H9 (cell line): ENCODE measurements around the gene MTMR1. TPM values are rescaled to one million over a fixed set of nuclear protein-coding genes. Genes with fewer than 3 reads are reported as not detected.

Experiments used
- DNase-seq: peaks from one replicate; pipeline ENCODE4 v3.0.0-alpha.2; 2017
- H2AFZ ChIP-seq: one replicate; pipeline ENCODE4 v1.6.1; 2013; ENCODE audit warnings: mild to moderate bottlenecking, low read length, control low read depth, moderate library complexity
- H2AK5ac ChIP-seq: 2 replicates; pipeline ENCODE4 v1.6.1; 2013; ENCODE audit warnings: low read length, control low read depth, mixed read lengths; ENCODE audit not compliant: insufficient read length
- H2BK120ac ChIP-seq: one replicate; pipeline ENCODE4 v1.6.1; 2013; ENCODE audit warnings: low read depth, mild to moderate bottlenecking, low read length, control low read depth, inconsistent platforms; ENCODE audit not compliant: poor library complexity, severe bottlenecking
- H2BK12ac ChIP-seq: 2 replicates; pipeline ENCODE4 v1.6.1; 2013; ENCODE audit warnings: low read length, control low read depth, mixed read lengths, low read depth; ENCODE audit not compliant: insufficient read length
- H2BK15ac ChIP-seq: 2 replicates; pipeline ENCODE4 v1.6.1; 2013; ENCODE audit warnings: low read depth, low read length, control low read depth
- H2BK20ac ChIP-seq: one replicate; pipeline ENCODE4 v1.6.1; 2013; ENCODE audit warnings: low read depth, mild to moderate bottlenecking, low read length, control low read depth, inconsistent platforms; ENCODE audit not compliant: poor library complexity, severe bottlenecking
- H2BK5ac ChIP-seq: 2 replicates; pipeline ENCODE4 v1.6.1; 2013; ENCODE audit warnings: low read length, control low read depth, mixed read lengths; ENCODE audit not compliant: insufficient read length
- H3K14ac ChIP-seq: 2 replicates; pipeline ENCODE4 v1.6.1; 2013; ENCODE audit warnings: low read length, control low read depth; ENCODE audit not compliant: insufficient read depth
- H3K18ac ChIP-seq: 2 replicates; pipeline ENCODE4 v1.6.1; 2013; ENCODE audit warnings: low read depth, mild to moderate bottlenecking, mixed read lengths, low read length, control low read depth; ENCODE audit not compliant: insufficient read length
- H3K23ac ChIP-seq: 2 replicates; pipeline ENCODE4 v1.6.1; 2013; ENCODE audit warnings: low read length, control low read depth, mixed read lengths, low read depth; ENCODE audit not compliant: insufficient read length
- H3K23me2 ChIP-seq: 2 replicates; pipeline ENCODE4 v1.6.1; 2013; ENCODE audit warnings: low read depth, mild to moderate bottlenecking, mixed read lengths, low read length, control low read depth; ENCODE audit not compliant: insufficient read length, poor library complexity, severe bottlenecking
- H3K27ac ChIP-seq: 2 replicates; pipeline ENCODE4 v1.5.1; 2013; ENCODE audit warnings: low read length, control low read depth, mixed read lengths, low read depth; ENCODE audit not compliant: insufficient read length
- H3K27me3 ChIP-seq: 2 replicates; pipeline ENCODE4 v1.6.1; 2013; ENCODE audit warnings: low read length, control low read depth, inconsistent platforms; ENCODE audit not compliant: insufficient read depth
- H3K4ac ChIP-seq: 2 replicates; pipeline ENCODE4 v1.6.1; 2013; ENCODE audit warnings: low read depth, mild to moderate bottlenecking, control low read depth, inconsistent platforms, low read length, moderate library complexity
- H3K4me1 ChIP-seq: 2 replicates; pipeline ENCODE4 v1.6.1; 2013; ENCODE audit warnings: low read length, control low read depth, inconsistent platforms; ENCODE audit not compliant: insufficient read depth
- H3K4me2 ChIP-seq: 2 replicates; pipeline ENCODE4 v1.6.1; 2013; ENCODE audit warnings: low read length, control low read depth, mixed read lengths; ENCODE audit not compliant: insufficient read length, insufficient read depth
- H3K56ac ChIP-seq: 2 replicates; pipeline ENCODE4 v1.6.1; 2013; ENCODE audit warnings: low read depth, mild to moderate bottlenecking, mixed read lengths, low read length, control low read depth; ENCODE audit not compliant: insufficient read length
- H3K79me1 ChIP-seq: 2 replicates; pipeline ENCODE4 v1.6.1; 2013; ENCODE audit warnings: low read depth, mild to moderate bottlenecking, moderate library complexity, low read length, control low read depth, inconsistent platforms; ENCODE audit not compliant: insufficient read depth, poor library complexity, severe bottlenecking
- H3K79me2 ChIP-seq: 2 replicates; pipeline ENCODE4 v1.6.1; 2013; ENCODE audit warnings: low read length, control low read depth, inconsistent platforms; ENCODE audit not compliant: insufficient read depth
- H3K9ac ChIP-seq: 2 replicates; pipeline ENCODE4 v1.6.1; 2013; ENCODE audit warnings: low read length, control low read depth, mixed read lengths; ENCODE audit not compliant: insufficient read length; ENCODE audit errors: extremely low read depth
- H3K9me3 ChIP-seq: one replicate; pipeline ENCODE4 v1.6.1; 2013; ENCODE audit warnings: low read depth, low read length, inconsistent platforms; ENCODE audit not compliant: control insufficient read depth
- H3T11ph ChIP-seq: one replicate; pipeline ENCODE4 v1.6.1; 2013; ENCODE audit warnings: mild to moderate bottlenecking, low read length, control low read depth, inconsistent platforms
- H4K20me1 ChIP-seq: one replicate; pipeline ENCODE4 v1.6.1; 2013; ENCODE audit not compliant: control insufficient read depth, insufficient read length, insufficient read depth
- H4K5ac ChIP-seq: 2 replicates; pipeline ENCODE4 v1.6.1; 2013; ENCODE audit warnings: low read depth, mild to moderate bottlenecking, mixed read lengths, low read length, control low read depth; ENCODE audit not compliant: insufficient read length
- H4K8ac ChIP-seq: replicated peaks from 2 replicates; pipeline ENCODE4 v1.6.1; 2013; ENCODE audit warnings: low read length, control low read depth, mixed read lengths, low read depth; ENCODE audit not compliant: insufficient read length
- H4K91ac ChIP-seq: 2 replicates; pipeline ENCODE4 v1.6.1; 2013; ENCODE audit warnings: low read depth, mild to moderate bottlenecking, moderate library complexity, mixed read lengths, low read length, control low read depth; ENCODE audit not compliant: insufficient read length
- H3K27ac Mint-ChIP-seq, 3 experiments: 2 replicates in 2 of 3; 3 replicates in 1 of 3; pipeline ENCODE4 v1.8.0; 2020 to 2021; ENCODE audit warnings: mixed read lengths in 3 of 3, mild to moderate bottlenecking in 1 of 3, moderate library complexity in 1 of 3
- H3K27me3 Mint-ChIP-seq: 2 replicates; pipeline ENCODE4 v1.8.0; 2021; ENCODE audit warnings: low read depth, mild to moderate bottlenecking, moderate library complexity, mixed read lengths
- H3K36me3 Mint-ChIP-seq, 3 experiments: 2 replicates in 2 of 3; 3 replicates in 1 of 3; pipeline ENCODE4 v1.8.0; 2020 to 2021; ENCODE audit warnings: low read depth in 3 of 3, mixed read lengths in 3 of 3; ENCODE audit not compliant: insufficient read depth in 1 of 3
- H3K4me1 Mint-ChIP-seq, 2 experiments: 2 replicates each; pipeline ENCODE4 v1.8.0; 2020; ENCODE audit warnings: mixed read lengths in 2 of 2
- H3K4me3 Mint-ChIP-seq, 2 experiments: 2 replicates in 1 of 2; 3 replicates in 1 of 2; pipeline ENCODE4 v1.8.0; 2020 to 2021; ENCODE audit warnings: mild to moderate bottlenecking in 2 of 2, mixed read lengths in 2 of 2, moderate library complexity in 1 of 2
- H3K9me3 Mint-ChIP-seq, 2 experiments: 2 replicates in 1 of 2; 3 replicates in 1 of 2; pipeline ENCODE4 v1.8.0; 2020; ENCODE audit warnings: mild to moderate bottlenecking in 2 of 2, mixed read lengths in 2 of 2, moderate library complexity in 1 of 2
- WGBS: extraction: QIAGEN DNeasy Blood & Tissue Kit; methylation state at CpG from one replicate; pipeline ENCODE4 v1.1.7; 2013; ENCODE audit warnings: missing lambda C conversion rate, low lambda C conversion rate, mixed read lengths; ENCODE audit not compliant: insufficient read length; ENCODE audit errors: extremely low coverage; 5-methylcytosine and 5-hydroxymethylcytosine counted together
- total RNA-seq: library from RNA; stranded (reverse); gene quantifications from 2 replicates; pipeline ENCODE4 v1.2.1, GENCODE V29; 2021
- TF ChIP-seq, protein P1 (sequence below): fragments of 200-600 bp; sonication (generic); conservative IDR thresholded peaks from 3 replicates; pipeline ENCODE4 v1.8.0; 2021; ENCODE audit warnings: antibody characterized with exemption, mild to moderate bottlenecking

MTMR1 gene
- total RNA-seq, 1 experiment from 2014 or later, result 25.2 TPM

DNA sequence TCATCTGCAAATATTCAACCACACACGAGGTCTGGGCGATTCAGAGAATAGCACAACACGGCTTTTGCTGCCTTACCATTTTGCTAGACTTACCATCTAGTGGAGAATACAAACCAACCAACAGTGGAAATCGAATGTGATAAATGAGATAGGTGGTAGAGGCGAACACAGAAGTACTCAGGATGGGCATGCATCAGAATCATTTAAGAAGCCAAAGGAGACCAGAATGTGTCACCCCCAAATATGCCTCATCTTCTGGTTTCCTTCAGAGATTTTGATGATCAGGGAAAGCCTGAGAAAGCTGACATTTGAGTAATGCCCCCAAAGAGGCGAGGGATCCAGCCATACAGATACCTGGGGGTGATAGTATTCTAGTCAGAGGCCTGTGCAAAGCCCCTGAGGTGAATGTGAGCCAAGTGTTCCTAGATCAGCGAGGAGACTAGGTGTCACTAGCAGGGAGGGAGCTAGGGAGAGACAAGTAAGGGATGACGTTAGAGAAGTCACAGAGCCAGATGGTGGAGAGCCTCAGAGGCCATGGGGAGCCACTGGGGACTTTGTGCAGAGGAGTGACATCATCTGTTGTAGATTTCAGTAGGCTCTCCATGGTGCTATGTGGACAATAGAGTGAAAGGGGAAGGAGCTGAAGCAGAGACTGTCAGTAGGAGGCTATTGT is 1.7 kb downstream of the MTMR1 start:
- no peak overlapping the region for H3K18ac ChIP-seq
- H3K4ac ChIP-seq, result no peak overlapping the region
- H3K23ac ChIP-seq, result no peak overlapping the region
- no peak overlapping the region for H4K5ac ChIP-seq
- no peak overlapping the region for H2AK5ac ChIP-seq
- no peak overlapping the region for H3K4me2 ChIP-seq
- H3K4me1 ChIP-seq, result peaks cover 2% of the 10 kb centered on the region; the same call in 1 of the 2 replicates
- no peak overlapping the region for H3K14ac ChIP-seq
- H2AFZ ChIP-seq, result no peak overlapping the region
- H2BK15ac ChIP-seq, result no peak overlapping the region
- H3K9ac ChIP-seq, result no peak overlapping the region
- no peaks in the 10 kb centered on the region; the same call in 1 of the 2 replicates for H3K79me2 ChIP-seq
- Mint-ChIP-seq H3K9me3 (peaks cover 59 to 66% of the 10 kb centered on the region in 2 experiments), H3K27me3 (no peaks in the 10 kb centered on the region), H3K36me3 (peaks cover 0 to 21% (median 5%) of the 10 kb centered on the region in 3 experiments; a peak in 6 of 7 replicates), H3K4me3 (no peak overlapping the region), H3K4me1 (peaks cover 12 to 15% of the 10 kb centered on the region in 2 experiments), H3K27ac (no peak overlapping the region)
- no peak overlapping the region for H4K91ac ChIP-seq
- no peak for DNase-seq
- no peaks in the 10 kb centered on the region for H3K27me3 ChIP-seq
- TF ChIP-seq, protein P1, sequence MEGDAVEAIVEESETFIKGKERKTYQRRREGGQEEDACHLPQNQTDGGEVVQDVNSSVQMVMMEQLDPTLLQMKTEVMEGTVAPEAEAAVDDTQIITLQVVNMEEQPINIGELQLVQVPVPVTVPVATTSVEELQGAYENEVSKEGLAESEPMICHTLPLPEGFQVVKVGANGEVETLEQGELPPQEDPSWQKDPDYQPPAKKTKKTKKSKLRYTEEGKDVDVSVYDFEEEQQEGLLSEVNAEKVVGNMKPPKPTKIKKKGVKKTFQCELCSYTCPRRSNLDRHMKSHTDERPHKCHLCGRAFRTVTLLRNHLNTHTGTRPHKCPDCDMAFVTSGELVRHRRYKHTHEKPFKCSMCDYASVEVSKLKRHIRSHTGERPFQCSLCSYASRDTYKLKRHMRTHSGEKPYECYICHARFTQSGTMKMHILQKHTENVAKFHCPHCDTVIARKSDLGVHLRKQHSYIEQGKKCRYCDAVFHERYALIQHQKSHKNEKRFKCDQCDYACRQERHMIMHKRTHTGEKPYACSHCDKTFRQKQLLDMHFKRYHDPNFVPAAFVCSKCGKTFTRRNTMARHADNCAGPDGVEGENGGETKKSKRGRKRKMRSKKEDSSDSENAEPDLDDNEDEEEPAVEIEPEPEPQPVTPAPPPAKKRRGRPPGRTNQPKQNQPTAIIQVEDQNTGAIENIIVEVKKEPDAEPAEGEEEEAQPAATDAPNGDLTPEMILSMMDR, result no peak
- no peak overlapping the region for H2BK120ac ChIP-seq
- H3K79me1 ChIP-seq, result no peaks in the 10 kb centered on the region
- H3K27ac ChIP-seq, result no peak overlapping the region
- no peak overlapping the region for H2BK5ac ChIP-seq
- no peak overlapping the region for H2BK12ac ChIP-seq
- no CpG with 5 or more reads among the region's 8 CpGs for WGBS
- H3K23me2 ChIP-seq, result peaks cover 9% of the 10 kb centered on the region
- H3K9me3 ChIP-seq, result peaks cover 6% of the 10 kb centered on the region
- H4K8ac ChIP-seq, result no peak overlapping the region
- no peaks in the 10 kb centered on the region for H4K20me1 ChIP-seq
- no peak overlapping the region for H3K56ac ChIP-seq
- H2BK20ac ChIP-seq, result no peak overlapping the region
- H3T11ph ChIP-seq, result no peak overlapping the region
